ENCODE results near the gene ARID3B.
"Not testable (repeated sequence)": the region's sequence is repeated elsewhere in the genome, so short reads cannot be mapped to it uniquely, and the experiment has no call there.

ARID3B gene

DNA sequence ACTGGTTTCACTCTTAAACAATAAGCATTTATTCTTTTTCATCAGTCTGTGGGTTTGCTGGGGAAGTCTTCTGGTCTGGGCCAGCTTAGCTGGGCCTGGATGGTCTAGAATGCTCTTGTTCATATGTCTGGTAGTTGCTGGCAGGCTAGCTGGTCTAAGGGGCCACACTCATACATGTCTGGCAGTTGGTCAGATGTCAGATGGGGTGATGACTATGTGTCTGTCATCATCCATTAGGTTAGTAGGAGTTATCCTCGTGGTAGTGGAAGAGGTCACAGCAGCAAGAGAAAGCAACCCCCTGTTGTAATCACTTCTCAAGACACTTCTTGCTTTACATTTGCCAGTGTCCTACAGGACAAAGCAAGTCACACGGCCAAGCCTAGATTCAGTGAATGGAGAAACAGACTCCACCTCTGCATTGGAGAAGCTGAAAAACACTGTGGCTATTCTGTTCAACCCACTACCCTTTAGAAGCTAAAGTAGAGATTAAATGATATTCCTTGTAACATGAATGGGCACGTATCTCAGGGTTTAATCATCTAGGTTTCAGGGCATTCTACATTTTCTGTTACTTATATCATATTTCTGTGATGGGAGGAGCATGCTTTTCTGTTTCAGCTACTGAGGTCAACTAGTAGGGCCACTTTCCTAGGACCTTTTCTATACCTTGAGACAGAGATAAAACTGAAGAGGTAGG lies 5.5 kb upstream of the ARID3B start:
- ATAC-seq = no peak
- DNase-seq = no peak

DNA sequence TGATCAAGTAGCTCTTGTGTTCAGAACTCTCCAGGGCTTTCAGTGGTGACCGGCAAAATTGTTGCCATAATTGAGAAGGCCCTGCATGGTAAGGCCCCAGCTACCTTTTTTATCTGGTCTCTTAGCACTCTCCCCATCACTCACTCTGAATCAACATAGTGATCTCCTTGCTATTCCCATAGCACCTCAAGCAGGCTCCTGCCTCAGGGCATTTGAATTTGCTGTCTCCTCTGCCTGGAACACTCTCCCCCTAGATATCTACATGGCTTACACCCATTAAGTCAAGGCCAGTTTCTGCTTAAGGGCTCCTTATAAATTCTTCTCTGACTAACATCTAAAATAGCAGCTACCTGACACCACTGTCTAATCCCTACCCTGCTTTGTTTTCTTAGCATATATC lies 3.3 kb upstream of the ARID3B start:
- DNase-seq = no peak
- ATAC-seq = no peak

- DNase-seq, ATAC-seq: not testable (repeated sequence)
These were observed 1.5 kb upstream of the ARID3B start for GRCh38 chr15:74539521-74539920.

DNA sequence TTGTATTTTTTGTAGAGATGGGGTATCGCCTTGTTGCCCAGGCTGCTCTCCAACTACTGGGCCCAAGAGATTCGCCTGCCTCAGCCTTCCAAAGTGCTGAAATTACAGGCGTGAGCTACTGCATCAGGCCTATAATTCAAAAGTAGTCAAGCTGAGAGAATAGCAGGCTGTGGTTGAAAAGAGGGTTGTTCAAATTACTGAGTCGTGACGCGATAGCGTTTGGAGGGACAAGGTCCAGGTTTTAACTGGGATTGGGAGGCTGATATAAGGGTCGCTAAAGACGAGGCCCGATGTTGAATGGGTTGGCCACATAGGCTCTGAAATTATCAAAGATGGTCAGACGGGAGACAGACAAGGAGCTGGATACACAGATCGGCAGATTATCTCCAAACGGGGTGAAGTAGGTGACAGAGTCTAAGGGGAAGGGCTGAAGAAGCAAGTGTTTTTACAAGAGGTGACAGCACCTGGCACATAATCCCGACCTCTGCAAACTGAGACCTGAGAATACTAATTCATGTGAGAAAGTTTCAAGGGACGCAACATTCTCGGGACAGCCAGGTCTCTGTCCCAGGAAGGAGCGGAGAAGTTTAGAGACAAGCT lies 759 bp upstream of the ARID3B start:
- ATAC-seq (no peak), DNase-seq (peak; percentile 16)

DNA sequence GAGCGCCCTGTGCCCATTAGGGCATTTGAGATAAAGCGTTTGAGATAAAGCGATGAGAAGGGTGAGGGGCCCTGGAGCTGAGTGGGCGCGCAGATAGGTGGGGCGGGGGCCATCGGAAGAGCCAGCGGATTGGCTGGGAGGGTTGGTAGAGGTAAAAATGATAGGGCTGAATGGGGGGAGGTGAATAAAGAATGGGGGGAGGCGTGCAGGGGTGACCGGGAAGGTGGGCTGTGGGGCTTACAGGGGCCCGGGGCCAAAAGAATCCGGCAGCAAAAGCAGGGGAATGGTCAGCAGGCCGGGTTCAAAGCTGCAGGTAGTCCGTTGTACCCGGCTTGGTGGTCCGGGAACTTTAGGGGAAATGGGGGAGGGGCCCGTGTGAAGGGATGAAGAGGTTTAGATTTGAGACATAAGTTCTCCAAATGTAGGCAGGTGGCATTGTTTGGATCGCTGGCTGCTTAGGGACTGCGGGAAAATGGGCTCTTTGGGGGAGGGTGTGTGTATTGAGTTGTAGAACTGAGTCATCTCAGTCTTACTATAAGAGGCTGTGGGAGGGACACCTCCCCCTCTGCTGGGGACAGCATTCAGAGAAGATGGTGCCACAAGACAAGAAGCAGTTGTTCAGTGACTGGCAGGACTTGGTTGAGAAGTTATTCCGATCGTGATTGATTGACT lies 610 bp downstream of the ARID3B start:
- peak; percentile 70 for DNase-seq
- peak; percentile 48 for ATAC-seq

GRCh38 chr15:74542166-74543042 lies 1.4 kb downstream of the ARID3B start:
- ATAC-seq = no peak

GRCh38 chr15:74543043-74543422 lies 2.0 kb downstream of the ARID3B start:
- ATAC-seq (no peak), DNase-seq (no peak)

More at GRCh38 chr15:74542166-74543042, 1.4 kb downstream of the ARID3B start:
- DNase-seq = no peak

DNA sequence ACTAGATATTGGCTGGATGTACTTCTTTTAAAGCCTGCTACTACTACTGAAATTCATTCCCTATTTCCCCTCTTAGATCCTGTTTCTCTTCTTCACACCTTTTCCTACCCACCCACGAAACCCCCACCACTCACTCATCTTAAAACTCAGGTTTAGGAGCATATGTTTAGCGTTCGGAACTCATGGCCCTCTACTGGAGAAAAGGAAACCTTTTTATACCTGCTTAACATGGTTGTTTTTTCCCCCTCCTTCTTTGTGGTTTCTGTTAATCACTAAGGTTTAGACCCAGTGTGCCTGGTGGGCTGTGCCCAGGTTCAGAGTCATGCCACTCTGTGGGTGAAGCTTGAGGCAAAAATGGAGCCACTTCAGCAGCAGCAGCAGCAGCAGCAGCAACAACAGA lies 2.6 kb downstream of the ARID3B start:
- DNase-seq (peak; percentile 13), ATAC-seq (peak; percentile 19)

- DNase-seq = no peak
These were observed 4.1 kb downstream of the ARID3B start for GRCh38 chr15:74545086-74545485.

GRCh38 chr15:74545776-74546656 lies 5.0 kb downstream of the ARID3B start:
- DNase-seq (peak; percentile 98), ATAC-seq (peak; percentile 83)

More at GRCh38 chr15:74545086-74545485, 4.1 kb downstream of the ARID3B start:
- ATAC-seq = no peak

DNA sequence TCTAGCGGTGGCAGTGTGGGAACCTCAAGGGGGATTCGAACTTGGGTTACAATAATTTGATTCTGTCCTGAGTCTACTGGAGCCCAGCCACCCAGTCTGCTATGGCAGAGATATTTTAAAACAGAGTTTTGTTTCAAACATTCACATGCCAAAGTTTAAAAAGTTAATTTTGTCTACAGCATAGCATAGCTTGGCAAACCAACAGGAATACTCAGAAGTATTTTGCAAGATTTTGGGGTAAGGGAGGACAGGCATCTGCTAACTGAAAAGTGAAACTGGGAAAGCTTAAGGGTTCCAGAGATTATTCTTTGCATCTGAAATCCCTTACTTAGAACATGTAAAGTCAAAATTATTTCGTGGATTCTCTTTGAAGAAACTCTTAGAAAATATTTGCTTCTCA lies 6.6 kb downstream of the ARID3B start:
- ATAC-seq (no peak), DNase-seq (no peak)

GRCh38 chr15:74548241-74548640 lies 7.2 kb downstream of the ARID3B start:
- DNase-seq (no peak), ATAC-seq (no peak)

DNA sequence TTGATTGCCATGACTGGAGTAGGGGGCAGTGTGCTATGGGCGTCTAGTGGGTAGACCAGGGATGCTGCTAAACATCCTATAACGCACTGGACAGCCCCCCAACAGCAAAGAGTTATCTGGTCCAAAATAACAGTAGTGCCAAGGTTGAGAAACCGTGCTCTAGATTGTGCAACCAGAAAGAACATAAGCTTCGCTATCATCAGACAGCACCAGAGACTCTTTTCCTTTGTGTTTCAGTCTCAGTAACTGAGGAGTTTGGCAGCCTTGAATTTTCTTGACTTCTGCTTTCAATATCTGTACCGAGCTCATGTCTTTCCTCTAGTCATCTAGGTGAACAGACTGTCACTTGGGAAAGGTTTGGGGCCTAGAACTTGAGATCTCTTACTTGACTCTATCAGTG lies 8.8 kb downstream of the ARID3B start:
- DNase-seq = no peak
- ATAC-seq = no peak

DNA sequence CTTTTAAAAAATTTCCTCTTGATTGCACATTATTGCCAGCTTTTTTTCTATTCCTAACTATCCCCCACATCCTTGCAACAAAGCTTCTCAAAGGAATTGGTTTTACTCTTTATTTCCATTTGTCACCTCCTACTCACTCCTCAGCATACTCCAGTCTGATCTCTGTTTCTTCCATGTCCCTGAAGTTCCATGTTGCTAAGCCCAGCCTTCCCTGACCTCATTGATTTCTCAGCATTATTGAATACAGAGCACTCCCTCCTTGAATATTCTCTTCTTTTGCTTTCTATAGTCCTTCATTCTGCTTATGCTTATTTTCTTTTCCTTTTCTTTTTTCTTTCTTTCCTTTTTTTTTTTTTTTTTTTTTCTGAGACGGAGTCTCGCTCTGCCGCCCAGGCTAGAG lies 10.7 kb downstream of the ARID3B start:
- ATAC-seq = no peak
- no peak for DNase-seq

GRCh38 chr15:74552773-74553441 lies 11.9 kb downstream of the ARID3B start:
- ATAC-seq (peak; percentile 55), DNase-seq (no peak)

DNA sequence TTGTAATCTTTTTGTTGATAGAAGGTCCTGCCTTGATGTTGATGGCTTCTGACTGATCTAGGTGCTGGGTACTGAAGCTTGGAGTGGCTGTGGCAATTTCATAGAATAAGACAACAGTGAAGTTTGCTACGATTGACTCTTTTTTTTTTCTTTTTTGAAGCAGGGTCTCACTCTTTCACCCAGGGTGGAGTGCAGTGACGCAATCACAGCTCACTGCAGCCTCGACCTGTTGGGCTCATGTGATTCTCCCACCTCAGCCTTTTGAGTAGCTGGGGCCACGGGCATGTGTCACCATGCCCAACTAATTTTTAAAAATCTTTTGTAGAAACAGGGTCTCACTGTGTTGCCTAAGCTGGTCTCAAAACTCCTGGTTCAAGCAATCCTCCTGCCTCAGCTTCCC lies 14.2 kb downstream of the ARID3B start:
- no peak for DNase-seq
- no peak for ATAC-seq

DNA sequence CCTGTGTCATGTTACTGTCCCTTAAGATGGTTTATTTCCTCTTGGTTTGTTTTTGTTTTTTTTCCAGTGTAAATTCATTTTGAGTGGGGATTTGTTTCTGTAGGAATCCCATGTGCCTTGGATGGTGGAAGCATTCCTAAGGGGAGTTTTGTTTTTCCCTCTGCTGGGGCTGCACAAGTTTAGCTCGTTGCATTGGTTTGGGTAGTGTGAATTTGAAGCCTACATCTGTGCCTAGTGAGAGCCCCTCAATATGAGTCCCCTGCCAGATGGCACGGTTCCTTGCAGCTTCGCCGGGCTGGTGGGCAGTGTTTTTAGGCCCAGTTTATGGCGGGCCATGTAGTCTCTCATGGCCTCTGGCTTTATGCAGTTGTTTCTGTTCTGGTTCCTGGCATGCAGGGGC lies 17.7 kb downstream of the ARID3B start:
- DNase-seq = no peak
- ATAC-seq = no peak

DNA sequence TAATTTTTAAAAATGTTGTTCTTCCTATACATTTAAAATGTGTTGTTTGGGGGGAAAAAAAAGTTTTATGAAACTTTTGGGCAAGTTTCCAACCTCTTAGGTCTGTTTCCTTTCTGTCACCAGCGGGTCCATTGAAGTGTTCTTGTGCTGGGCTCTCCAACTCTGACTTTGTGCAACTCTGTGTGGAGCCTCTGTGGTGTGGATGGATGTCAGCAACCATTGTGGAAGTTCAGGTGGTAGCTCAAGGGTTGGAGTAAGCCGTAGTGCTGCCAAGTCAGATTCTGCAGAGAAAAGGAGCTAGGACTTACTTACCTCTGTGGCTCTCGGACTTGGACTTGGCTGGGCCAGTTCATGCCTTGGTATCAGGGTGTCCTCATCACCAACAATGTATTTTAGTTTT lies 22.4 kb downstream of the ARID3B start:
- no peak for ATAC-seq
- no peak for DNase-seq

DNA sequence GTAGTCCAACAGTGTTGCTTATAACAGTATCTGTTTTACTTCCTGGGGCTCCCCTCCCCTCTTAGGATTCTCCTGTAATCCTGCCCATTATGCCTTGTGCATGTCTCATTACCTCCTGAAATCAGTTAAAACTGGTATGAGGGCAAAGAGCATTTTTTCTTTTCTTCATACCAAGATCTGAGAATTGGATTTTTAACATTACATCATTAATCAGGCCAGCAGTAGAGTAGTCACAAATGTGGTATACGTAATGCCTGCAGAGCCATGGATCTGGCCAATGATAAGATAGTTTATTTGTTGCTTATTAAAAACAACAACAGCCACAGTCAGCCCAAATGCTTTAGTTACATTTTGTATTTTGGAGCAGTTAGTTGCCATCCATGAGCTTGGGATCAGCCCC lies 23.2 kb downstream of the ARID3B start:
- DNase-seq (no peak), ATAC-seq (no peak)

DNA sequence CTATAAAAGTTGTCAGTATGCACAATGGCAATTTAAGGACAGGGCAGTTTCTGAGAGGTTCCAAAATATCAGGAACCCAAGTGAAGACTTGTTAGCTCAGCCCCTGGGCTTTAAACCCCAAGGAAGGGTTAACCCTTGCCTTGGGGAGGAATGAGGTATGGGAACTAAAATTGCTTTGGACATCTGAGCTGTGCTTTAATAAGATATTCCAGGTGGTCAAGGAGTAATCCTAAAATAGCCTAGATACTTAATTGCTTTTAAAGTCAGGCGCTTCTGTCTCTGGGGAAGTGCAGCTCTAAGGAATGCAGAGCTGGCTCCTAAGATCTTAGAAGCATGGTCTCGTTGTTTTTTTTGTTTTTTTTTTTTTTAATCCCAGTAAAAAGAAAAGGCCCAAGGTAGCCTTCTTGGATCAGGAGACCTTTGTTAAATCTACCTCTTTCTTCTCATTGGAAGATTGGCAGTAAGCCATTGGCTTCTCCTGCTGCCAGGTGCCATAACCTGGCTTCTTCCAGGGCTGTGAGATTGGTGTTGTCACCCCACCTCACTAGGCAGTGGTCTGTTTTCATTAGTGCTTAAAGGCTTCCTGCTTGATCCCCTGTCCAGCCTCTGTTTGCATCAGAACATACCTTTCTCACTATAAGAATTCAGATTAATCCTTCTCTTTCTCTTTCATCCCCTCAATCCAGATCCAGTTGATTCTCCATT lies 24.5 kb downstream of the ARID3B start:
- ATAC-seq = no peak
- no peak for DNase-seq
